ENCODE data around the gene HDAC5. TPM values are rescaled to one million over a fixed set of nuclear protein-coding genes. Genes with fewer than 3 reads are reported as not detected.

HDAC5 gene
- total RNA-seq, 4 donors from 2014 or later = 78.1 to 152 (median 112) TPM

DNA sequence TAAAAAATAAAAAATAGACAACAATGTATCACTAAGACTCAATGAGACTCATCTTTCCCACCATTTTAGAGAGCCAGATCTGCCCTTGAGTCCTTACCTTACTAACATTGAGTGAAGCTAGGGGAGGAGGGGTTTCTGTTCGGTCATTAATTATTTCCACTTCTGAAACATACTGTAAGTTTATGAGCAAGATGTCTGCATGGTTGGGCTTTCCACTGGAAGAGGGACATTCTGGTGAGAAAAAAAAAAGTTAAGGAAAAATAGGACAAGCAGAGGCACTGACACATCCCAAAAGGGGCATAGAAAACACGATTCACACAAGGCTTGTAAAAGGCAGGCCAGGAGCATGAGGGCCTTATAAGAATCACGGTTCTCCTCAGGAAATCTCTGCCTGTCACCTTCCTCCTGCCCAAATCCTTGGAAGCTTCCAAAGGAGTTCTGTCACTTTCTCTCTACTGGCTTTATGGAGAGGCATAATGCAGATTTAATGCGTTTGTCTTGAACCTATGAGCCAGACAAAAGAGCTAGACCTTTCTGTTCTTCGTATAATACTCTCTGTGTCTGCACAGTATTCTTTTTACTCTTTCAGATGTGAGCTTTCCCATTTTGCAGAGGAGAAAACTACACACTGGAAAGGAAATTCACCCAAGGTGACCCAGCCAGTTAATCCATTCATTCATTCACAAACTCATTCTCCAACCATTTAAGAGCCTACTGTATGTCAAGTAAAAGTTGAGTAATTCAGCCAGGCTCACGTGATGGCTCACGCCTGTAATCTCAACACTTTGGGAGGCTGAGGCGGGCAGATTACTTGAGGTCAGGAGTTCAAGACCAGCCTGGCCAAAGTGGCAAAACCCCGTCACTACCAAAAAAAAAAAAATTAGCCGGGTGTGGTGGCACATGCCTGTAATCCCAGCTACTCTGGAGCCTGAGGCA is 59.5 kb downstream of the HDAC5 start:
- Histone ChIP-seq H3K4me3 (no peak overlapping the region), H3K27me3 (no peaks in the 10 kb centered on the region), H3K9me3 (no peaks in the 10 kb centered on the region), H3K4me1 (peaks cover 0 to 42% (median 5%) of the 10 kb centered on the region in 3 donors), H3K27ac (no peak overlapping the region), H3K36me3 (peaks cover 0 to 51% of the 10 kb centered on the region in 2 donors)
- WGBS, 2 donors (ENCODE audit: low coverage in 1 of 2) = 58 to 73% methylated on average over 5 to 9 of the region's 10 CpGs
- ATAC-seq = no peak
- TF ChIP-seq POLR2AphosphoS5 (IDR thresholded peaks at IDR 0.05) = no peak
- TF ChIP-seq EP300 (IDR thresholded peaks at IDR 0.05) = no peak
- TF ChIP-seq, protein P1, sequence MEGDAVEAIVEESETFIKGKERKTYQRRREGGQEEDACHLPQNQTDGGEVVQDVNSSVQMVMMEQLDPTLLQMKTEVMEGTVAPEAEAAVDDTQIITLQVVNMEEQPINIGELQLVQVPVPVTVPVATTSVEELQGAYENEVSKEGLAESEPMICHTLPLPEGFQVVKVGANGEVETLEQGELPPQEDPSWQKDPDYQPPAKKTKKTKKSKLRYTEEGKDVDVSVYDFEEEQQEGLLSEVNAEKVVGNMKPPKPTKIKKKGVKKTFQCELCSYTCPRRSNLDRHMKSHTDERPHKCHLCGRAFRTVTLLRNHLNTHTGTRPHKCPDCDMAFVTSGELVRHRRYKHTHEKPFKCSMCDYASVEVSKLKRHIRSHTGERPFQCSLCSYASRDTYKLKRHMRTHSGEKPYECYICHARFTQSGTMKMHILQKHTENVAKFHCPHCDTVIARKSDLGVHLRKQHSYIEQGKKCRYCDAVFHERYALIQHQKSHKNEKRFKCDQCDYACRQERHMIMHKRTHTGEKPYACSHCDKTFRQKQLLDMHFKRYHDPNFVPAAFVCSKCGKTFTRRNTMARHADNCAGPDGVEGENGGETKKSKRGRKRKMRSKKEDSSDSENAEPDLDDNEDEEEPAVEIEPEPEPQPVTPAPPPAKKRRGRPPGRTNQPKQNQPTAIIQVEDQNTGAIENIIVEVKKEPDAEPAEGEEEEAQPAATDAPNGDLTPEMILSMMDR (IDR thresholded peaks at IDR 0.05) = no peak
- TF ChIP-seq POLR2A (IDR thresholded peaks at IDR 0.05) = no peak

GRCh38 chr17:44062871-44063270 is 60.6 kb downstream of the HDAC5 start:
- H3K36me3 ChIP-seq = peaks cover 0 to 61% of the 10 kb centered on the region in 2 donors
- no peak overlapping the region for H3K4me3 ChIP-seq
- TF ChIP-seq POLR2A (IDR thresholded peaks at IDR 0.05) = no peak
- no peak for TF ChIP-seq EP300 (IDR thresholded peaks at IDR 0.05)
- TF ChIP-seq POLR2AphosphoS5 (IDR thresholded peaks at IDR 0.05) = no peak
- TF ChIP-seq, protein P1 (IDR thresholded peaks at IDR 0.05) = no peak
- H3K9me3 ChIP-seq = no peaks in the 10 kb centered on the region
- 85% methylated on average over 11 of the region's 15 CpGs; no CpG with 5 or more reads in 1 of the 2 donors for WGBS, 2 donors (ENCODE audit: low coverage in 1 of 2)
- no peak overlapping the region for H3K27ac ChIP-seq
- no peak for ATAC-seq
- H3K27me3 ChIP-seq = no peaks in the 10 kb centered on the region
- peaks cover 0 to 49% (median 5%) of the 10 kb centered on the region in 3 donors for H3K4me1 ChIP-seq

GRCh38 chr17:44061446-44061845 is 62.0 kb downstream of the HDAC5 start:
- peaks cover 0 to 74% of the 10 kb centered on the region in 2 donors for H3K36me3 ChIP-seq
- H3K27ac ChIP-seq = no peak overlapping the region
- 33 to 83% methylated on average over 1 of the region's 1 CpG for WGBS, 2 donors (ENCODE audit: low coverage in 1 of 2)
- no peak overlapping the region for H3K4me3 ChIP-seq
- H3K9me3 ChIP-seq = no peaks in the 10 kb centered on the region
- TF ChIP-seq EP300 (IDR thresholded peaks at IDR 0.05) = no peak
- TF ChIP-seq, protein P1 (IDR thresholded peaks at IDR 0.05) = no peak
- TF ChIP-seq POLR2AphosphoS5 (IDR thresholded peaks at IDR 0.05) = no peak
- TF ChIP-seq POLR2A (IDR thresholded peaks at IDR 0.05) = no peak
- no peaks in the 10 kb centered on the region for H3K27me3 ChIP-seq
- peaks cover 0 to 38% (median 0%) of the 10 kb centered on the region in 3 donors for H3K4me1 ChIP-seq
- no peak for ATAC-seq

- no peak for ATAC-seq
- H3K4me1 ChIP-seq = peaks cover 0 to 21% (median 0%) of the 10 kb centered on the region in 3 donors
- no peak overlapping the region for H3K27ac ChIP-seq
- no peaks in the 10 kb centered on the region for H3K9me3 ChIP-seq
- 80% methylated on average over 9 to 12 of the region's 14 CpGs for WGBS, 2 donors (ENCODE audit: low coverage in 1 of 2)
- H3K27me3 ChIP-seq = no peaks in the 10 kb centered on the region
- H3K36me3 ChIP-seq = peaks cover 0 to 88% of the 10 kb centered on the region in 2 donors
- TF ChIP-seq, protein P1 (IDR thresholded peaks at IDR 0.05) = no peak
- TF ChIP-seq POLR2AphosphoS5 (IDR thresholded peaks at IDR 0.05) = no peak
- no peak for TF ChIP-seq EP300 (IDR thresholded peaks at IDR 0.05)
- no peak overlapping the region for H3K4me3 ChIP-seq
Observed at GRCh38 chr17:44059101-44059892, 64.1 kb downstream of the HDAC5 start.
